Measurements from ENCODE around the gene ZNF428.
"Not testable (repeated sequence)": the region's sequence is repeated elsewhere in the genome, so short reads cannot be mapped to it uniquely, and the experiment has no call there.

Gene ZNF428

DNA sequence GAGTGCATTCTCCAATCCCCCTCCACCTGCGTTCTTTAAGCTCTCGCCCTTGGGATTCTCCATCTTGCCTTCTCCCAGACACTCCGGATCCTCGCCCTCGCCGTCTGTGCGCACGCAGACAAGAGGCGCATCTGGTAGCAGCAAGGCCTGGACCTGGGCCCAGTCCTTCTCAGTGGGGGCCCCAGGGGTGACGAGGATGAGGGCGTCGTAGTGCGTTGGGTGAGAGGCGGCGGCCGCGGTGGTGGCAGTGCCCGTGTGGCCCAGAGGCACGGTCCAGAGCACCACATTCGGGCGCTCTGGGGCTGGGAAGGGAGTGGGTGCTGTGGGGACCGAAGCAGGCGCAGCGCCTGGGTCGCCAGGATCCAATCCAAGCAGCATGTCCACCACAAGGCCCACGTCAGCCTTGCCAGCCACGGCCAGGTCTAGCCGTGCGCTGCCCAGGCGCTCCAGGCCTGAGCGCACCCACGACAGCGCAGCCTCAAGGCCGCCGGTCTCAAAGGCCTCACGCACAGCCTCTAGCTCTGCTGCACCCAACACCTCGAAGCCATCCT lies 26.6 kb downstream of the ZNF428 start:
- DNase-seq (ENCODE audit: low read depth): no peak

DNA sequence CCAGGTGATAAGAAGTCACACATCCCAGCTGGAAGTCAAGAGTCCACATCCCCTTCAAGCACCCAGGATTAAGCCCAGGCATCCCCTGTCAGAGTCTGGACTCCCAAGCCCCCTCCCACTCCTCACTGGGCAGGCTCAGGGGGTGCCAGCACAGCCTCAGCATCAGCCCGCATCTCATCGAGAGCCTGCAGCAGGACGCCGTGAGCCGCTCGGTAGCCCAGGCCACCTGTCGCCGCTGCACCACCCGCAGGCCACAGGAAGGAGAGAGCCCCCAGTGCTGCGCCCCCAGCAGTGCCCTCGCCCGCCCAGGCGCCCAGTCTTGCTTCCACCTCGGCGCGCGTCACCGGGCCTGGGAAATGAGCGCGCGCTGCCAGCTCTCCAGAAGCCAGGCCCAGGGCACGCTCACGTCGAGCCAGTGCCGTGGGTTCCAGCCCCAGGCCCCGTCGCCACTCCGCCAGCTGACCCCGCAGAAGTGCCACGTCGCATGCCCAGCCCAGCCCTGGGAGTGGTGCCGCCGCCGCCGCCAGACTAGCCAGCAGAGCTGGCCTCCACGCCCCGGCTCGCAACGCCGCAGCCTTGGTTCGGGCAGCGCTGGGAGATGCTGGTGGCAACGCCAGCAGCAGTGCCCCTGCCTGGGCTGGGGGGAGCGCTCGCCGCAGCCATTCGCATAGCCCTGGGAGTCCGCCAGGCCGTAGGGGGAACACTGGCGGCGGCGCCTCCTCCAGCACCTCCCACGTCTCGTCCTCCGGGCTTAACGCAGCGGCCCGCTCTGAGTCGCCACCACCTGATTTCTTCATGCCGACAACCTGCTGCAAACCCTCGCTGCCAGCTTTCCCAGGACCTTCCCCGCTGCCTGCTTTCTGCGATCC lies 27.3 kb downstream of the ZNF428 start:
- no peak for DNase-seq (ENCODE audit: low read depth)

DNA sequence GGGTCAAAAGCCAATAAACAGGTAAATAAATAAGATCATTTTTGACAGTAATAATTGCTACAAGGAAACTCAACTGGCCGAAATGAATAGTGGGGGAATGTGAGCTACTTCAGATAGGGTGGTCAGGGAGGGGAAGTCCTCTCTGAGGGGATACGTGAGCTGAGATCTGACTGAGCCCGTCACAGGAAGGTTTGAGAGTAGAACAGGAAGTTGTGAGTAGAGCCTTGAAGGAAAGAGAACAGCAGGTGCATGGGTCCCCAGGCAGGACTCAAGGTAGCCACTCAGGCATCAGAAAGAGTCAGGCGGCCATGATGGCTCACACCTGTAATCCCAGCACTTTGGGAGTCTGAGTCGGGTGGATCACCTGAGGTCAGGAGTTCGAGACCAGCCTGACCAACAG lies 29.8 kb downstream of the ZNF428 start:
- DNase-seq (ENCODE audit: low read depth): no peak

DNA sequence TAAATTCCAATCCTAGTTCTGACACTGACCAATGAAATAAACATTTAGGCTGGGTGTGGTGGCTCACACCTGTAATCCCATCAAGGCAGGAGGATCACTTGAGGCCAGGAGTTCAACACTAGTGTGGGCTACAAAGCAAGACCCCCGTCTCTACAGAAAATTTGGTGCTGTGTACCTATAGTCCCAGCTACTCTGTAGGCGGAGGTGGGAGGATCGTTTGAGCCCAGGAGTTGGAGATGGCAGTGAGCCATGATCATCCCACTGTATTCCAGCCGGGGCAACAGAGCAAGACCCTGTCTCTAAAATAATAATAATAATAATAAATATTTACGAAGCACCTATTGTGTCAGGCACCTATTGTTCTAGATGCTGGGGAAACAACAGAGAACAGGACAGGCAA lies 30.2 kb downstream of the ZNF428 start:
- DNase-seq (ENCODE audit: low read depth): no peak

DNA sequence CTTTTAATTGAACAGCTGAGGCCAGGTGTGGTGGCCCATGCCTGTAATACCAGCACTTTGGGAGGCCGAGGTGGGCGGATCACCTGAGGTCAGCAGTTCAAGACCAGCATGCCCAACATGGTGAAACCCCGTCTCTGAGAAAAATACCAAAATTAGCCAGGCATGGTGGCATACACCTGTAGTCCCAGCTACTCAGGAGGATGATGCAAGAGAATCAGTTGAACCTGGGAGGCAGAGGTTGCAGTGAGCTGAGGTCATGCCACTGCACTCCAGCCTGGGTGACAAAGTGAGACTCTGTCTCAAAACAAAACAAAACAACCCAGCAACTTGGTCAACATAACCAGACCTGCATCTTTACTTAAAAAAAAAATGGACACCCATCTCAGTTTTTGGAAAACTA lies 32.4 kb downstream of the ZNF428 start:
- not testable (repeated sequence) for DNase-seq (ENCODE audit: low read depth)

DNA sequence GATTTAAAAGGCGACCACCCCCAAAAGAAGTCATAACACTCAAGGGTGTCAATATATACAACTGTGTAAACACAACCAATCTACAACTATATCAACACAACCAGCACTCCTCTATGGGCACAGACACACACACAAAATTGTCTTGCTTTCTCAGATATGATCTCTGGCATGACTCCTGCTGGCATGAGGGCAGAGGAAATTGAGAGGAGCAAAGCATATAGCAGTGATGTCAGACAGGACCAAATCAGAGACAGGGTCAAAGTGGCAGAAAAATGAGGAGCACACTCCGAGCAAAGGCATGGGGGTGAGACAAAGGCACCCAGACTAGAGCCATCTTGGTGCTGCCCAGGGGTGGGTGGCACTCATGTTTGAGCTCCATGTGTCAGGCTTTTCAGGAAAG lies 33.1 kb downstream of the ZNF428 start:
- DNase-seq (ENCODE audit: low read depth): no peak

DNA sequence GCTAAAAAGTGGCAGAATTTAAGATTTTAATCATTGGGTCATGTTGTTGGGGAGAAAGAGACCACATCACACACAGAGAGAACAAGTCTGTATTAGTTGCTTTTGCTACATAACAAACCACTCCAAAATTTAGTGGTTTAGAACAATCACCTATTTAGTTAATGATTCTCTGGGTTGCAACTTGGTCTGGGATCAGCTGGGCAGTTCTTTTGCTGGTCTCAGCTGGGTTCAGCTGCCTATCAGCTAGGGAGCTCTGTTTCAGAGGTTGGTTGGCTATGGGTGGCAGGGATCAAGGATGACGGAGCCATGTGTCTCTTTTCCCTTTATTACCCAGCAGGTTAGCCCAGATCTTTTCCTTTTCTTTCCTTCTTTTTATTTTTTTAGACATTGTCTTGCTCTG lies 34.9 kb downstream of the ZNF428 start:
- no peak for DNase-seq (ENCODE audit: low read depth)

DNA sequence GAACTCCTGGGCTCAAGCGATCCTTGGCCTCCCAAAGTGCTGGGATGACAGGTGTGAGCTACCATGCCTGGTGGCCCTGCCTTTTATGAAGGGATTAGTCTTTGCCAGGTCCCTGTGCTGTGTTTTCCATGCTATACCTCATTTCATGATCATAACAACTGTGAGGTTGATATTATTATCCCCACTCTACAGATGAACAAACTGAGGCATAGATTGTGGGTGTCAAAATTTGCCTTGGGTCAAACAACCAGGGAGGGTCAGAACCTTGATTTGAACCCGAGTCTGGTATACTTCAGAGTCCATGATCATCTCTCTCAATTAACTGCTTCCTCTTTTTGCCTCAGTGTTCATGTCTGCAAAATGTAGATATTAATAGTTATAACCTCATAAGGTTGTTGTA lies 36.9 kb downstream of the ZNF428 start:
- DNase-seq (ENCODE audit: low read depth): no peak

DNA sequence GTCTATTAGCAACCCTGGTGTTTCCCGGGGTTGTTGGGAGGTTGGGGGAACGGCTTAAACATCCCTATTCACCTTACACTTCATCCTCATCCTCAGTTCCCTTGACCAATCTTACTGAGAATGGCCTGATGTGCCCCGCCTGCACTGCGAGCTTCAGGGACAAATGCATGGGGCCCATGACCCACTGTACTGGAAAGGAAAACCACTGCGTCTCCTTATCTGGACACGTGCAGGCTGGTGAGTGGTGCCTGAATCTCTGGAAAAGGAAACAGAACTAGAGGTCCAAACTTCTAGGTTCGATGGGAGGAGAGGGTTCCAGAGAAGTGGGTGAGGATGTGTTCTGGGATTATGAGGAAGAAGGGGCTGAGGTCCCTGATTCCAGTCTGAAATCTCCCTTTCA lies 38.0 kb downstream of the ZNF428 start:
- no peak for DNase-seq (ENCODE audit: low read depth)

DNA sequence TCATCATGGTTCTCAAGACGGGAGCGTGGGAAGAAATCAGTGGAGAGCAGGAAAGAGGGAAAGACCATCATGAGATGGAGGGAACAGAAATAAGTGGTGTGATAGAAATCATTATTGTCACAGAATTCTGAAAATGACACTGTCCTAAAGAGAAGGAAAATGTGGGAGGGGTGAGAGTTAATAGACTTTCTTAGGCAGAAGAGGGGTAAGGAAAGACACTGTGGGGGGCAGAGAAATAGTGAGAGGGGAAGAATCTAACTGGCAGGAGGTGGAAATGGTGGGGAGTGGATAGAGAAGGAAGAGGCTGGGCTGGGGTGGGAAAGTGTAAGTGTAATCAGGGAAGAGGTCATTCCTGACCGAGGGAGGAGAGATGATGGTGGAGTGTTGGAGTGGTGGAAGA lies 40.6 kb downstream of the ZNF428 start:
- DNase-seq (ENCODE audit: low read depth): no peak

DNA sequence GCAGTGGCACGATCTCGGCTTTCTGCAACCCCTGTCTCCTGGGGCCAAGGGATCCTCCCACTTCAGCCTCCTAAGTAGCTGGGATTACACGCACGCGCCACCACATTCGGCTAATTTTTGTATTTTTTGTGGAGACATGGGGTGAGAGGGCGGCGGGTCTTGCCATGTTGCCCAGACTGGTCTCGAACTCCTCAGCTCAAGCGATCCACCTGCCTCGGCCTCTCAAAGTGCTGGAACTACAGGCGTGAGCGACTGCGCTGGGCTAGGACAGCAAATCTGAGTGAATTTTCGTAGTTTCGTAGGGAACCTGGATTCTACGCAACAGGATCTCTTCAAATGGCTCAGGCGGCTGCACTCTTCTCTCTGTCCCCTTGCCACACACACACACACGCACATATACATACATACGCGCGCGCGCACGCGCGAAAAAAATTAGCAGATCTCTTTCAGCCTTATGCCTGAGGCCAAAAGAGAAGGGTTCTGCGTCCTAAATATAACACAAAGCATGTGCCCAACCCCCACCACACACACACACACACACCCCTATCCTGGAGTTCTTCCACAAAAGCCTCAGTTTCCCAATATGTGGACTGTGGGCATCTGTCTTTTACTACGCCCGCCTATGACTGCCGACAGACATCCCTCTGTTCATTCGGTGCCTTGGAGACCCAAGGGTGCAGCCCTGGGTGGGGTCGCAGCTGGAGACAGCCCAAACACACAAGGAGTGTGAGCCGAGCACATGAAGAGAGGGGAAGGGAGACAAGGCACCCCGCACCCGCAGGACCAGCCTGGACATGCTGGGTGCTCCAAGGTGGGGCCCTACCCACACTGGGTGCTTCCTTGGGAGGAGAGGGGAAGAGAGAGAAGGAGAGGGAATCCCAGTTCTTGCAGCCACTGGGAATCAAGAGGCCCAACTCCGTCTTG lies 43.2 kb downstream of the ZNF428 start:
- no peak for DNase-seq (ENCODE audit: low read depth)

DNA sequence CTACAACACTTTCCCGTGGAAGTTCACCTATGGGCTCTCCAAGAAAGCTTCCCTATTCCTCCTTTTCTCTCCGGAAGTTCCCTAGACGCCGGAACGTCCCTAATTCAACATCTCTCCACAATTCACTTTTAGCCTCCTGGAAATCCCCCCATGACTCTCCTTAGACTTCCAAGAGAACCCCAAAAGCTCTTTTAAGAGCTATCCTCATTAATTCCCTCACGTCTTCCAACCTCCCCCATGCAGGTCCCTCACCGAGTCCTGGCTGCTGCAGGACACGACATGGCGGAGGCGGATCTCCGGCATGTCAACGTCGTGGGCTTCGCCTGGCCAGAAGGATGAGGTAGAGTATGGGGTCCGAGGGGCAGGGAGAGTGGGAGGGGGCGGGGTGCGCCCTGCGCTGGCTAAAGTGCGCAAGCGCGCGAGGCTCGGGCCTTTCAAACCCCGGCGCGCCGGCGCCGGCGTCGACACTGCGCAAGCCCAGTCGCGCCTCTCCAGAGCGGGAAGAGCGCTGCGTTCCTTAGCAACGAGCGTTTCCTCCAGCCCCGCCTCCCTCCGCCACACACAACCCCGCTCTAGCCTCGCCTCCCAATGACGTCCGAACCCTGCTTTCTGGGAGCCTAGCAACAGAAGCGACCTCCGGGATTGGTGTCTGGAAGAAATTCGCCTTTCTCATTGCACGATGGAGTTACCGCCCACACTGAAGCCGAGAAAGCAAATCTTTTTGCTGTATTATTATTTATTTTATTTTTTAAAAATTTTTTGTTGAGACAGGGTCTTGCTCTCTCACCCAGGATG lies 44.1 kb downstream of the ZNF428 start, which contains the start of the genes PINLYP and XRCC1:
Gene PINLYP, plus strand, starts transcription at position 646 of the 795 bp plus-strand sequence. CDS start 1,391 bp downstream, outside the sequence.
Gene XRCC1, minus strand, starts transcription at position 372 of the 795 bp plus-strand sequence. Its CDS starts 69 bp downstream, at position 303.
- DNase-seq (ENCODE audit: low read depth): peak; percentile 93

DNA sequence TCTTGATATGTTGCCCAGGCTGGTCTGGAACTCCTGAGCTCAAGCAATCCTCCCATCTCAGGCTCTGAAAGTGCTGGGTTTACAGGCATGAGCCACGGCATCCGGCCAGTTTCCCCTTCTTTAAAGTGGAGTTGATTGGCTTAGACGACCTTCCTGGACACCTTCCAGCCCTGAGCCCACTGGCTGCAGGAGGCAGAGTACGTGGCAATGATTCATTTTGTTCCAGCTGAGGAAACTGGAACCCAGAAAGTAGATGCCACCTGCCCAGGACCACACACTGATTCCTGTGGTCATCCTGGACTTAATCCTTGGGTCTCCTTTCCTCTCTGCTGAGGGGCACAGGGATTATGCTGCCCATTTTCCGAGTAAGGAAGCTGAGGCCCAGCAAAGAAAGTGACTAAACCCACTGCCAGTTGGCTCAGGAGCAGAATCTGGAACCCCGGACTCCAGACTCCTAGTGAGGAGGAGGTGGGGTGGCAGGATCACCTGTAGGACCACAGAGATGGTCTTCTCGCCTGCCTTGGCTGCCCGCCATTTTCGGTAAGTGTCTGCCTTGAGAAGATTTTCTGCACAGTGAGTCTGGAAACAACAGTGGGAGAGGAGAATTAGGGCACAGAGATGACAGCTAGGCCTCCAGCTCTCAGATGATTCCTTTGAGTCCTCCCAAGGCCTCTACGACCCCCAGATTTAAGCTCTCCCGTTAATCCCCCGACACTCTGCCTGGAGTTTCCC lies 44.8 kb downstream of the ZNF428 start:
- no peak for DNase-seq (ENCODE audit: low read depth)

DNA sequence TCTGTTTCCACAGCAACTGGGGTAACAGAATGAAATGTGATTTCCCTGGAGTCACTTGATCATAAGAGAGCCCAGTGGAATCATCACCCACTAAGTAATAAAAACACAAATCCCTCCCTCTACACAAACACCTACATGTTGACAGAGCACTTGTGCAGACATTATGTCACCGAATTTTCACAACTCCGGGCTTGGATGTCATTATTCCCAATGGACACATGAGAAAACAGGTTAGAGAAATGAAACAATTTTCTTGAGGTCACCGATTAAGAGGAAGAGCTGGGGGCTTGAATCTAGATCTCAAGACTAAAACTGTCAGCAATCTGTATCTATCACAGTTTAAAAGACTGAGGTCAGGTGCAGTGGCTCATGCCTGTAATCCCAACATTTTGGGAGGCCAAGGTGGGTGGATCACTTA lies 47.2 kb downstream of the ZNF428 start:
- DNase-seq (ENCODE audit: low read depth): no peak

DNA sequence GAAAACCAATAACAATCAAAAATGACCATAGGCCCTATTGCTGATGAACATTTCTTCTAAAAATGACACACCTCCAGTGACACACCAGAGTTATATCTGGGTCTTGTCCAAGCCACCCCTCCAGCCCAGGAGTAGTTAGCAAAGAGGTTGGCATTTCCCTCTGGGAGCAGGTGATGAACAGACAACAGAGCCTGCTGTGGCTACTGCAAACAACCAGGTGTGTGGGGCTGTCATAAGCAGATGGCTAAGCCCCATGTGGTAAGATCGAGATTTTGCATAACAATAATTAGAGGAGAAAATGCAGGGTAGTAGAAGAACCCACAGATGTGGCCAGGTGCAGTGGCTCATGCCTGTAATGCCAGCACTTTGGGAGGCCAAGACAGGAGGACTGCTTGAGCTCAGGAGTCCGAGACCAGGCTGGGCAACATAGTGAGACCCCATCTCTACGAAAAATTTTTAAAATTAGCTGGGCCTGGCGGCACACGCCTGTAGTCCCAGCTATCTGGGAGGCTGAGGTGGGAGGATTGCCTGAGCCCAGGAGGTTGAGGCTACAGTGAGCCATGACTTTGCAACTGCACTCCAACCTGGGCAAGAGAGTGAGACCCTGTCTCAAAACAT lies 49.1 kb downstream of the ZNF428 start:
- DNase-seq (ENCODE audit: low read depth): no peak

DNA sequence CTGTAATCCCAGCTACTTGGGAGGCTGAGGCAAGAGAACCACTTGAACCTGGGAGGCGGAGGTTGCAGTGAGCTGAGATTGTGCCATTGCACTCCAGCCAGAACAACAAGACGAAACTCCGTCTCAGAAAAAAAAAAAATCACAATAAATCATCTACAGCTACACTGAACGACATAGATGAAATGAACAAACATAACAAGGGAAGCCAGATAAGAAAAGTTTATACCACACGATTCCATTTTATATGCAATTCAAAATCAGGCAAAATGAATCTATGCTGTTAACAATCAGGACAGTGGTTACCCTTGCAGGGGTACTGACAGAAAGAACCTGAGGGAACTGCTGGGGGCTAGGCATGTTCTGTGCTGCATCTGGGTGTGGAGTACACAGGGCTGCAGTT lies 49.8 kb downstream of the ZNF428 start:
- DNase-seq (ENCODE audit: low read depth): no peak

DNA sequence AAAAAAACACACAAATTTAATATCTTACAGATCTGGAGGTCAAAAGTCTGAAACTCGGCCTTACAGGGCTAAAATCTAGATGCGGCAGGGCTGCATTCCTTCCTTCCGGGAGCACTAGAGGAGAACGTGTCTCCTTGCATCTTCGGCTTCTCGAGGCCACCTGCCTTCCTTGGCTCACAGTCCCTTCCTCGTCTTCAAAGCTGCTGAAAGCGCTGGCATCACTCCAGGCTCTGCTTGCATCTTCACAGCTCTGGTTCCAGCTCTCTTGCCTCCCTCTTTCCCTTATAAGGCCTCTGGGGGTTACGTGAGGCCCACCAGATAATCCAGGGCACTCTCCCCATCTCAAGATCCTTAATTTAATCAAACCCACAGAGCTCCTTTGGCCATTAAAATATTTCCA lies 54.6 kb downstream of the ZNF428 start:
- no peak for DNase-seq (ENCODE audit: low read depth)

DNA sequence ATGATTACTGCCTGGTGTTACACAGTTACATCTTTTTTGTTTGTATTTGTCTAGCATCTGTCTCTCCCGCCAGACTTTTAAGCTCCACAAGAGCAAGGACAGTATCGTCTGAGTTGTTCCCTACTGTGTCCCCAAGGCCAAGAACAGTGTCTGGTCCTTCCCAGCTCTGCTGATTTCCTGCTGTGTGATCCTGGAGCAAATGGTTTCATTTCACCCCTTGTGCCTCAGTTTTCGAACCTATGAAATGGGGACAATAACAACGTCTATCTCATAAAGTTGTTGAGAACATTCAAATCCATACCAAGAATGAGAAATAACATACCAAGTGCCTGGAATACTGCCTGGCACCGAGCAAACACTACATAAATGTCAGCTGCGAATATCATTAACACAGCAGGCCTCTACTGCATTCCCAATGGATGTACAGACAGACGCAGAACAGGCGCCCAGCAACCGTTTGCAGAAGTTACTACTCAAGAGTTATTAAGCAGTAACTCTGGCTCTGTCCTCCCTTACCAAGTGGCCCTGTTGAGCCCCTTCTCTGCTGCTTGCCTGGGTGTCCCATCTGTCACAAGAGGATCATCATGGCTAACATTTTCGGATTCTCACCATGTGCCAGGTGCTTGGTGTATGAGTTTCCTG lies 55.5 kb downstream of the ZNF428 start:
- no peak for DNase-seq (ENCODE audit: low read depth)

DNA sequence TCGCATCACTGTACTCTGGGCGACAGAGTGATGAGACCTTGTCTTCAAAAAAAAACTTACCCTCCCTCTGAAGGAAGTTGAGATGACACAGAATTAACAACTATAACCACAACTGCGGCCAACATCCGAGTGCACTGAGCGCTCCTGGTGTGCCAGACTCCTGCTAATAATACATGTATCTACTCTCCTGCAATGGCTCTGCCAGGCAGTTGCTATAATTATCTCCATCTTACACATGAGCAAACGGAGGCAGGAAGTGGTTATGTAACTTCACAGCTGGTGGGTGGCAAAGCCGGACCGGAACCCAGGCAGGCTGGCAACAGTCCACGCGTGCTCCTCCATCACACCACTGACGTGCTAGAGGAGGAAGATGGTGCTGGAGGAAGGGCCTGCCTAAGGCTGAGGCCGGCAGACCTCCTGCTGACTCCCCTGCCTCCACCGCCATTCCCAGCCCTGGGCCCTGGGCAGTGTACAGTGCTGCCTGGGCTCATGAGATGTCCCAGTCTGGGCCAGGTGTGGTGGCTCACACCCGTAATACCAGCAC lies 56.7 kb downstream of the ZNF428 start:
- DNase-seq (ENCODE audit: low read depth): peak; percentile 75

DNA sequence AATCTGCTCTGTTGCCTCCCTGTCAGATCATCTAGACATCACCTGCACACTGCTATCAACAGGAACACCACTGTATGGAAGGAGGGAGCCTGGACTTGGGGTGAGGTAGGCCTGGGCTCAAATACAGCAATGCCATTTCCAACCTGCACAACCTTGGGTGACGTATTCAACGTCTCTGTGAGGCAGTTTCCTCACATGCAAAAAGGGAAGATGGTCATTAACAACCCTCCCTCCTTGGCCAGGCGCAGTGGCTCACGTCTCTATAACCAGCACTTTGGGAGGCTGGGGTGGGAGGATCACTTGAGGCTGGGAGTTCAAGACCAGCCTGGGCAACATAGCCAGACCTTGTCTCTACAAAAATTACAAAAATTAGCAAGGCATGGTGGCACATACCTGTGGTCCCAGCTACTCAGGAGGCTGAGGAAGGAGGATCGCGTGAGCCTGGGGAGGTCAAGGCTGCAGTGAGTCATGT lies 57.2 kb downstream of the ZNF428 start:
- DNase-seq (ENCODE audit: low read depth): no peak
